ENCODE data around the gene HRK. TPM values are rescaled to one million over a fixed set of nuclear protein-coding genes. Genes with fewer than 3 reads are reported as not detected.

HRK gene
- total RNA-seq, 2 donors from 2014 or later = 0.08 TPM; not detected in 1

DNA sequence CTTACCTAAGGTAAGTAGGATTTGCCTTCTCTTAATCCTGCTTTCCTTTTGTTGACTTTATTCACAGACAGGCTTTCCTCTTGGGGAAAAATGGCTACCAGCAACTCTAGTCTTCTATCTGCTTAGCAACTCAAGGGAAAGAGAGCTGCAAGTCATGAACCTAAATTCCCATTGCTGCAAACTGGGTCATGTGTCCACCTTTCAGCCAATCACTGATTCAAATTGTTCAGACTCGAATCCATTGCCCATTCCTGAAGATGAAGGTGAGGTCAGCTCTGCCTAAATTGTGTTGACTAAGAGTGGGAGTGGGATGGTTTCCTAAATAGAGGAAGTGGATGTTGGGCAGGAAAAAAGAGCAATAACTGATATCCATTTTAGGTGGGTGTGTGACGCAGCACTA lies 37.2 kb upstream of the HRK start:
- Histone ChIP-seq H3K4me3 (no peak overlapping the region), H3K27ac (no peak overlapping the region), H3K9me3 (no peaks in the 10 kb centered on the region), H3K4me1 (peaks cover 0 to 12% of the 10 kb centered on the region in 2 donors), H3K27me3 (no peaks in the 10 kb centered on the region), H3K36me3 (no peaks in the 10 kb centered on the region)
- TF ChIP-seq, protein P1, sequence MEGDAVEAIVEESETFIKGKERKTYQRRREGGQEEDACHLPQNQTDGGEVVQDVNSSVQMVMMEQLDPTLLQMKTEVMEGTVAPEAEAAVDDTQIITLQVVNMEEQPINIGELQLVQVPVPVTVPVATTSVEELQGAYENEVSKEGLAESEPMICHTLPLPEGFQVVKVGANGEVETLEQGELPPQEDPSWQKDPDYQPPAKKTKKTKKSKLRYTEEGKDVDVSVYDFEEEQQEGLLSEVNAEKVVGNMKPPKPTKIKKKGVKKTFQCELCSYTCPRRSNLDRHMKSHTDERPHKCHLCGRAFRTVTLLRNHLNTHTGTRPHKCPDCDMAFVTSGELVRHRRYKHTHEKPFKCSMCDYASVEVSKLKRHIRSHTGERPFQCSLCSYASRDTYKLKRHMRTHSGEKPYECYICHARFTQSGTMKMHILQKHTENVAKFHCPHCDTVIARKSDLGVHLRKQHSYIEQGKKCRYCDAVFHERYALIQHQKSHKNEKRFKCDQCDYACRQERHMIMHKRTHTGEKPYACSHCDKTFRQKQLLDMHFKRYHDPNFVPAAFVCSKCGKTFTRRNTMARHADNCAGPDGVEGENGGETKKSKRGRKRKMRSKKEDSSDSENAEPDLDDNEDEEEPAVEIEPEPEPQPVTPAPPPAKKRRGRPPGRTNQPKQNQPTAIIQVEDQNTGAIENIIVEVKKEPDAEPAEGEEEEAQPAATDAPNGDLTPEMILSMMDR (IDR thresholded peaks at IDR 0.05) = no peak
- DNase-seq (ENCODE audit: low spot score) = no peak

DNA sequence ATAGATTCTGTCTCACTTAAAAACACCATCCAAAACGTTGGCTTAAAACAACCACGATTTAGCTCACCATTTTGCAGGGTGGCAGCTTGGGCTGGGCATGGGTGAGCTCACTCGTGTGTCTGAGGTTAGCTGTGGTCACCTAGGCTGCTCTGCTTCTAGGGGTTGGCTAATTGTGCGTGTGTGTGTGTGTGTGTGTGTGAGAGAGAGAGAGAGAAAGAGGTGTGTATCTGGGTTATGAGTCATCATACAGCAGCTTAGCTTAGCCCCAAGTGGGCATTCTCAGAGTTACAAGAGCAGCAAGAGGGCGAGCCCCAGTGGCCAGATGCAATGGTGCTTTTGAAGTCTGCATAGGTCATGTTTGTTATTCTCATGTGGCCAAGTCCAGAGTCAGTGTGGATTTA lies 35.5 kb upstream of the HRK start:
- Histone ChIP-seq H3K9me3 (no peaks in the 10 kb centered on the region), H3K4me3 (no peak overlapping the region), H3K27me3 (no peaks in the 10 kb centered on the region), H3K4me1 (peaks cover 0 to 22% of the 10 kb centered on the region in 2 donors), H3K27ac (no peak overlapping the region), H3K36me3 (no peaks in the 10 kb centered on the region)
- no peak for DNase-seq (ENCODE audit: low spot score)
- TF ChIP-seq, protein P1 (IDR thresholded peaks at IDR 0.05) = no peak

DNA sequence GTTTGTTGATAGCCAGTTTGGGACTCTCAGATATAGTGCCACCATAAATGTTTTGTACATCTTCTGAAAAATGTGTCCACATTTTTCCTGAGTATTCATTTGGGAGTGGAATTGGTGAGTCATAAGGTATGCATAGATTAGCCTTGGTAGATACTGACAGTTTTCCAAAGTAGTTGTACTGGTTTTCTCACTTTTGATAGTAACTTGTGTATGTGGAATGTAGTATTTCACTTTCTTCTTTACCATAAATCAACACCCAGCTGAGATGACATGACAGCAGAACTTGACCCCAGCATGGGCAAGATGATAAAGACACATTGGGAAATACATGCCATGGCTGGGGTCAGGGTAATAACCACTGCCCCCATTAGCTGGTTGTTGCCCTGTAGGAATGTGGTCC lies 34.9 kb upstream of the HRK start:
- Histone ChIP-seq H3K36me3 (no peaks in the 10 kb centered on the region), H3K4me1 (peaks cover 0 to 27% of the 10 kb centered on the region in 2 donors), H3K27me3 (no peaks in the 10 kb centered on the region), H3K9me3 (no peaks in the 10 kb centered on the region), H3K4me3 (no peak overlapping the region), H3K27ac (no peak overlapping the region)
- DNase-seq (ENCODE audit: low spot score) = no peak
- TF ChIP-seq, protein P1 (IDR thresholded peaks at IDR 0.05) = no peak

DNA sequence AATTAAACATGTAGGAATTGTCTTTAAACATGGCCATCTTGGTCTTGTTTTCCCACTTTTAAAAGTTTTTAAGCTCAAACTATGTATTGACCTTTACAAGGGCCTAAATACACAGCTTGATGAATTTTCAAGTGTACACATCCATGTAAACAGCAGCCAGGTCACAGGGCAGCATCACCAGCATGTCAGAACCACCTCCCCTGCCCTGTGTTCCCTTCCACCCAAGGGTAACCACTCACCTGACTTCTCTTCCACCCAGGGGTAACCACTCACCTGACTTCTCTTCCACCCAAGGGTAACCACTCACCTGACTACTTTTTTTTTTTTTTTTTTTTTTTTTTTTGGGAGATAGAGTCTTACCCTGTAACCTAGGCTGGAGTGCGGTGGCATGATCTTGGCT lies 34.1 kb upstream of the HRK start:
- Histone ChIP-seq H3K9me3 (no peaks in the 10 kb centered on the region), H3K36me3 (no peaks in the 10 kb centered on the region), H3K4me3 (no peak overlapping the region), H3K27me3 (no peaks in the 10 kb centered on the region), H3K4me1 (peaks cover 0 to 27% of the 10 kb centered on the region in 2 donors), H3K27ac (no peak overlapping the region)
- DNase-seq (ENCODE audit: low spot score) = no peak
- TF ChIP-seq, protein P1 (IDR thresholded peaks at IDR 0.05) = no peak

DNA sequence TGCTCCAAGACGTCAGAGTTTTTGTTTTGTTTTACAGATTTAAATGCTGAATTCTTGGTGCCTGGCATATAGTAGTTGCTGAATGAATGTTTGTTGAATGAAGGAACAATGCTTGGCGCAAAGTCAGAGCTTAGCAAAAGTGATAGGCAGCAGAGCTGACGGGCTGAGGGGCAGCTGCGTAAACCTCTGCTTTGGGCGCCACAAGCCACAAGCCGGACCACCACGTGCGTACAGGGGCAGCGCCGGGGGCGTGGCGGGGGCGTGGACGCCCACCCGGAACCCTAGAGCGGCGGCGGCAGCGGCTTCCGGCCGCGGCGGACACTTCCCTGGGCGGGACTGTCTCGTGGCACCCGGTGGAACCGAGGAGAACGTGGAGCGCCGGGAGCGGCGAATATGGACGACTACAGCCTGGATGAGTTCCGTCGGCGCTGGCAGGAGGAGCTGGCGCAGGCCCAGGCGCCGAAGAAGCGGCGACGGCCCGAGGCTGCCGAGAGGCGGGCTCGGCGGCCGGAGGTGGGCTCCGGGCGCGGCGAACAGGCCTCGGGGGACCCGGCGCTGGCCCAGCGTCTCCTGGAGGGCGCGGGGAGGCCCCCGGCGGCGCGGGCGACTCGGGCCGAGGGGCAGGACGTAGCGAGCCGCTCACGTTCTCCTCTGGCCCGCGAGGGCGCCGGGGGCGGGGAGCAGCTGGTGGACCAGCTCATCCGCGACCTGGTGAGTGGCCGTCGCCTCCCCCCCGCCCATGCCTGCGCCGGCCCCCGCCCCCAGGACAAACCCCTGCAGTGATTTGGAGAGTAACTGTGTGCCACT lies 29.6 kb upstream of the HRK start, which contains the start of gene FBXW8:
Gene FBXW8, plus strand, starts transcription at position 306 of the 807 bp plus-strand sequence. Its CDS starts 88 bp downstream, at position 394.
- peak; percentile 62 for DNase-seq (ENCODE audit: low spot score)
- Histone ChIP-seq H3K4me1 (peaks cover 0 to 15% of the 10 kb centered on the region in 2 donors), H3K27me3 (no peaks in the 10 kb centered on the region), H3K36me3 (no peaks in the 10 kb centered on the region), H3K27ac (peak within 1 kb of the TSS; percentile 82), H3K4me3 (peak within 1 kb of the TSS; percentile 84 to 96), H3K9me3 (no peaks in the 10 kb centered on the region)
- TF ChIP-seq, protein P1 (IDR thresholded peaks at IDR 0.05) = no peak

All from right atrium auricular region (tissue), 2 donors.